Skeletal muscle tissue (tissue), 4 donors: Measurements from ENCODE around the gene APBB1IP. TPM values are rescaled to one million over a fixed set of nuclear protein-coding genes. Genes with fewer than 3 reads are reported as not detected.
"Not testable (repeated sequence)": the region's sequence is repeated elsewhere in the genome, so short reads cannot be mapped to it uniquely, and the experiment has no call there.

Experiments used
- H3K27ac ChIP-seq: one replicate; pipeline ENCODE4 v1.7.0; 2013; ENCODE audit warnings: mild to moderate bottlenecking, low read depth, low read length, inconsistent platforms
- H3K27me3 ChIP-seq, 3 donors: one replicate each; pipeline ENCODE4 v1.7.0; 2013; ENCODE audit warnings: low read length in 3 of 3; ENCODE audit not compliant: control insufficient read depth in 3 of 3, insufficient read depth in 3 of 3
- H3K36me3 ChIP-seq, 3 donors: one replicate each; pipeline ENCODE4 v1.7.0; 2013; ENCODE audit warnings: low read length in 3 of 3; ENCODE audit not compliant: control insufficient read depth in 3 of 3, insufficient read depth in 3 of 3
- H3K4me1 ChIP-seq, 3 donors: one replicate each; pipeline ENCODE4 v1.7.0; 2013; ENCODE audit warnings: low read length in 3 of 3, mild to moderate bottlenecking in 3 of 3; ENCODE audit not compliant: control insufficient read depth in 3 of 3, insufficient read depth in 3 of 3
- H3K4me3 ChIP-seq, 3 donors: one replicate each; pipeline ENCODE4 v1.7.0; 2013; ENCODE audit warnings: low read length in 3 of 3
- H3K9ac ChIP-seq, 3 donors: one replicate each; pipeline ENCODE4 v1.7.0; 2013; ENCODE audit warnings: low read length in 3 of 3, mild to moderate bottlenecking in 3 of 3, moderate library complexity in 2 of 3, low read depth in 1 of 3
- H3K9me3 ChIP-seq, 3 donors: one replicate each; pipeline ENCODE4 v1.7.0; 2013; ENCODE audit warnings: low read length in 3 of 3; ENCODE audit not compliant: control insufficient read depth in 3 of 3
- total RNA-seq: library from RNA; depleted of rRNA; stranded (reverse); fragments of >200 nt; gene quantifications from one replicate; pipeline ENCODE4 v1.2.3, GENCODE V29; 2014
- donor health status: Osteomylitis.

Gene APBB1IP
- total RNA-seq, 1 donor from 2014 or later = 4.2 TPM

GRCh38 chr10:26486304-26486703 lies 48.2 kb downstream of the APBB1IP start:
- no peak overlapping the region for H3K9ac ChIP-seq
- H3K4me1 ChIP-seq = no peaks in the 10 kb centered on the region
- peak overlapping the region; percentile 50 for H3K27ac ChIP-seq
- H3K4me3 ChIP-seq = peak overlapping the region in 1 of 3 donors; percentile 24
- H3K9me3 ChIP-seq = no peaks in the 10 kb centered on the region
- H3K27me3 ChIP-seq = no peaks in the 10 kb centered on the region
- H3K36me3 ChIP-seq = no peaks in the 10 kb centered on the region

DNA sequence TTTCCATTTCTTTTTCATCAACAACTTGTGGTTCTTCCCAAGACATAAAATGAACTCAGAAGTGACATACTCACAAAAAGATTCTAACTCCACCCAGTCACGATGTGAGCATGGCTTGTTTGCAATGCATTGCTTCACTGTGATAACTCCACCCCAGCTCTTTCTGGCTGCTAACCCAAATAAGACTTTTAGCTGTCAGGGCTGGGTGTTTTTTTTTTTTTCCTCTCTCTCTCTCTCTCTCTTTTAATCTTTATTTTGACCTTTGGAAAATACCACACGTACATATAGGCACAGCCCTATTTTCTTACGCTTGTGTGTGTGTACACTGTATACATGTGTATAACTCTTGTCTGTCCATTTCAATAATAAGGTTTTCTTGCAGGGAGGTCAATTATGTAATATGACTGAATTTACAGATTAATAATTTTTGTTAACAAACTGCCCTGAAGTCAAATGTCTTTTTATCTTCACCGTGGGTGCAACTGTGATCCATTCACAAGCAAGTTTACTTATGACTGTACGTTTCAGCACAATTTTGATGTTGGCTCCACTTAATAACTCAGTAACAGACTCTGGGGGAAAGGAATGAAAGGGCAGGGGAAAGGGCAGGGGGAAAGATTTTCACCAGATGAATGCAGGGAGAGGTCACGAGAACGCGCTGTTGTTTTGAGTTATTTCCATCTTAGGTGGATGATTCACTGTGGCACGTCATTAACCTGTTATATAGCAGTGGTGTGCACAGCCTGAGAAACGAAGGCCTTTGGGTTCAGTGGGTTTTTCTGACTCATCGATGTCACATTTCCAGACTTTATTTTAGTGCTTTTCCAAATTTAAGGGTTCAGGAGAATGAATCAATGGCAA lies 49.1 kb downstream of the APBB1IP start:
- Histone ChIP-seq H3K4me3 (no peak overlapping the region), H3K27me3 (no peaks in the 10 kb centered on the region), H3K9ac (no peak overlapping the region), H3K36me3 (no peaks in the 10 kb centered on the region), H3K4me1 (no peaks in the 10 kb centered on the region), H3K27ac (peak overlapping the region; percentile 50), H3K9me3 (no peaks in the 10 kb centered on the region)

DNA sequence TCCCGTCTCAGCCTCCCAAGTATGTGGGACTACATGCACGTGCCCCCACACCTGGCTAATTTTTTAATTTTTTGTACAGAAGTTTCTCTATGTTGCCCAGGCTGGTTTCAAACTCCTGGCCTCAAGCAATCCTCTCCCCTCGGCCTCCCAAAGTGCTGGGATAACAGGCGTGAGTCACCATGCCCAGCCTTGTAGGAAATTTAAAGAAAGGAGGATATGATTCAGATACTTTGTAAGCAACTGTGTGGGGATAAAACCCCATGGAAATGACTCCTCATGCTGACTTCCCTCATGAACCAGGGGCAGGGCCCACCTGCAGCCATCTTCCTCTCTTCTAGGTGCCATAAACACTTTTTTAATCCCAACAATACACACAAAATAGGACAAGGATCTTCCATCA lies 50.2 kb downstream of the APBB1IP start:
- no peaks in the 10 kb centered on the region for H3K4me1 ChIP-seq
- no peak overlapping the region for H3K9ac ChIP-seq
- no peaks in the 10 kb centered on the region for H3K27me3 ChIP-seq
- H3K36me3 ChIP-seq = no peaks in the 10 kb centered on the region
- H3K4me3 ChIP-seq = no peak overlapping the region
- no peak overlapping the region for H3K27ac ChIP-seq
- H3K9me3 ChIP-seq = no peaks in the 10 kb centered on the region

DNA sequence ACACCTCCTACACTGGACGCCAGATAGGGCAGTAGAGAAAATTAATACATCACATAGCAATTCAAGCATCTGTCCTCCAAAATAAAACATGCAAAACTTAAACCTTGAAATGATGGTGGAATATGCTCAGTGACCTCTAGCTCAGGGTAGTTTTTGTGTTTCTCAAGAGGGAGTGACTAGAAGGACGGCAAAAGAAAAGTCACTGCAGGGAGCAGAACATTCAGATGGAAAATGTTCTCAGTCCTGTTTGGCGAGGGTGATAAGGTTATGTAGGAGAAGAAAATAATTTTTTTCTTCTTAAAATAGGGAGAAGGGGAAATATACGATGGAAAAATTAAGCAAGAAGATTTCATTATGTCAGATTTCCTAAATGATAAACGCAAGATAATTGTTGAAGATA lies 50.9 kb downstream of the APBB1IP start:
- Histone ChIP-seq H3K4me3 (no peak overlapping the region), H3K27me3 (no peaks in the 10 kb centered on the region), H3K27ac (no peak overlapping the region), H3K4me1 (no peaks in the 10 kb centered on the region), H3K9ac (no peak overlapping the region), H3K36me3 (no peaks in the 10 kb centered on the region), H3K9me3 (no peaks in the 10 kb centered on the region)

DNA sequence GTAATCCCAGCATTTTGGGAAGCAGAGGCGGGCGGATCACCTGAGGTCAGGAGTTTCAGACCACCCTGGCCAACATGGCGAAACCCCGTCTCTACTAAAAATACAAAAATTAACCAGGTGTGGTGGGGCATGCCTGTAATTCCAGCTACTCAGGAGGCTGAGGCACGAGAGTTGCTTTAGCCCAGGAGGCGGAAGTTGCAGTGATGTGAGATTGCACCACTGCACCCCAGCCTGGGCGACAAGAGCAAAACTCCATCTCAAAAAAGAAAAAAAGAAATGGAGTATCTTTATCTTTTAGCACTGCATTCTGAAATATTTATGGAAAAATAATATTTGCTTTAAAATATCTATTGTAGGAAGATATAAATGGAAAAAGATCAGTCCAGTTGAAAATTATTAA lies 52.2 kb downstream of the APBB1IP start:
- H3K27me3 ChIP-seq, H3K9me3 ChIP-seq, H3K36me3 ChIP-seq, H3K4me3 ChIP-seq, H3K4me1 ChIP-seq, H3K27ac ChIP-seq, H3K9ac ChIP-seq: not testable (repeated sequence)

- Histone ChIP-seq H3K4me1 (no peaks in the 10 kb centered on the region), H3K4me3 (no peak overlapping the region), H3K27ac (no peak overlapping the region), H3K27me3 (no peaks in the 10 kb centered on the region), H3K36me3 (no peaks in the 10 kb centered on the region), H3K9me3 (peaks cover 0 to 2% (median 0%) of the 10 kb centered on the region in 3 donors), H3K9ac (no peak overlapping the region)
Observed at GRCh38 chr10:26491276-26491675, 53.1 kb downstream of the APBB1IP start.

GRCh38 chr10:26491934-26492333 lies 53.8 kb downstream of the APBB1IP start:
- Histone ChIP-seq H3K9ac (no peak overlapping the region), H3K9me3 (peaks cover 0 to 2% (median 0%) of the 10 kb centered on the region in 3 donors), H3K36me3 (no peaks in the 10 kb centered on the region), H3K27ac (no peak overlapping the region), H3K4me1 (no peaks in the 10 kb centered on the region), H3K27me3 (no peaks in the 10 kb centered on the region), H3K4me3 (no peak overlapping the region)

DNA sequence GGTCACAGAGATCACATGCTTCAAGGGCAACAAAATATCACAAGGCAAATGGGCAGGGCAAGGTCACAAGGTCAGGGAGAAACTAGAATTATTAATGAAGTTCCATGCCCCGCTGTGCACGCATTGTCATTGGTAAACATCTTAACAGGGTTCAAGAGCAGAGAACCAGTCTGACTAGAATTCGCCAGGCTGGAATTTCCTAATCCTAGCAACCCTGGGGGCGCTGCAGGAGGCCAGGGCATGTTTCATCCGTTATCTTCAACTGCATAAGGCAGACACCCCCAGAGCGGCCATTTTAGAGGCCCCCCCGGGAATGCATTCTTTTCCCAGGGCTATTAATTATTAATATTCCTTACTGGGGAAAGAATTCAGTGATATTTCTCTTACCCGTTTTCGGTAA lies 54.6 kb downstream of the APBB1IP start:
- H3K9ac ChIP-seq, H3K27me3 ChIP-seq, H3K4me3 ChIP-seq, H3K36me3 ChIP-seq, H3K9me3 ChIP-seq, H3K4me1 ChIP-seq, H3K27ac ChIP-seq: not testable (repeated sequence)

DNA sequence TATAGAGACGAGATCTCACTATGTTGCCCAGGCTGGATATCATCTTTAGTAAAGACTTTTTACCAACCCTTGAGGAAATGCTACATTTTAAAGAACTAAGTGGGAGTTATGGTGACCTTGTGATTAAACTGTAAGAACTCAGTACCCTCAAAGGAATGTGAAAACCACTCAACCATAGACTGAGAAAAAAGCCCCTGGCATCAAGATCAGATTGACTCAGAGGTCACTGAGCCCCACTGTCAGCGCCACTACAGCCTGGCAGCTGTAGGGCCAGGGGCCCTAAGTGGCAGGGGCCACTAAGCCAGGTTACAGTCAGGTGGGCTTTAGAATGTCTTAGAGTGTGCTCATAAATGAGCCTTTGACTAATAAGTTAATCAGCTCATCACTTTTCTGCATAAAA lies 55.9 kb downstream of the APBB1IP start:
- peaks cover 0 to 2% (median 0%) of the 10 kb centered on the region in 3 donors for H3K9me3 ChIP-seq
- no peaks in the 10 kb centered on the region for H3K27me3 ChIP-seq
- H3K36me3 ChIP-seq = no peaks in the 10 kb centered on the region
- H3K9ac ChIP-seq = no peak overlapping the region
- H3K4me3 ChIP-seq = no peak overlapping the region
- no peaks in the 10 kb centered on the region for H3K4me1 ChIP-seq
- no peak overlapping the region for H3K27ac ChIP-seq

DNA sequence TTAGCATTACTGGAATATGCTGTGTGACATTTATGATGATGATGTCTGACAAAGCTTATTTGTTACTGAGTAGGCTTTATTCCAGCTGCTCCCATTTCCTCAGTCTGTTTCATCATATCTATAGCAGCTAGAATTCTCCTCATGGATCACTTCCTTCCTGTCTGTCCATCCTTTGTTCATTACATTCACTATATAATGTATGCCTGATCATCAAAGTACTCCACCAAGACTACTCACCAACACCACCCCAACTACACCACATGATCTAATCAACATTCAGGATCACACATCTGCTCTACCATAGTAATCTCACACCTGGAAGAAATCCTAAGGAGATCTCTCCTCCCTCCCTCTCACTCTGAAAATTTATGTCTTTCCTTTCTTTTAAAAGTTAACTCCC lies 61.3 kb downstream of the APBB1IP start:
- no peak overlapping the region for H3K27ac ChIP-seq
- H3K4me3 ChIP-seq = no peak overlapping the region
- H3K9ac ChIP-seq = no peak overlapping the region
- H3K36me3 ChIP-seq = no peaks in the 10 kb centered on the region
- peaks cover 0 to 2% (median 2%) of the 10 kb centered on the region in 3 donors for H3K9me3 ChIP-seq
- no peaks in the 10 kb centered on the region for H3K27me3 ChIP-seq
- no peaks in the 10 kb centered on the region for H3K4me1 ChIP-seq
